LNCAP (cell line): ENCODE results near the gene GTF3C4.

Source experiments
- CTCF ChIP-seq: fragments of 450-650 bp; IDR thresholded peaks from 2 replicates; pipeline ENCODE4 v1.5.1; 2017; ENCODE audit warnings: mild to moderate bottlenecking

GTF3C4 gene

GRCh38 chr9:132739710-132740310 lies 69.5 kb downstream of the GTF3C4 start:
- TF ChIP-seq CTCF, result no peak

DNA sequence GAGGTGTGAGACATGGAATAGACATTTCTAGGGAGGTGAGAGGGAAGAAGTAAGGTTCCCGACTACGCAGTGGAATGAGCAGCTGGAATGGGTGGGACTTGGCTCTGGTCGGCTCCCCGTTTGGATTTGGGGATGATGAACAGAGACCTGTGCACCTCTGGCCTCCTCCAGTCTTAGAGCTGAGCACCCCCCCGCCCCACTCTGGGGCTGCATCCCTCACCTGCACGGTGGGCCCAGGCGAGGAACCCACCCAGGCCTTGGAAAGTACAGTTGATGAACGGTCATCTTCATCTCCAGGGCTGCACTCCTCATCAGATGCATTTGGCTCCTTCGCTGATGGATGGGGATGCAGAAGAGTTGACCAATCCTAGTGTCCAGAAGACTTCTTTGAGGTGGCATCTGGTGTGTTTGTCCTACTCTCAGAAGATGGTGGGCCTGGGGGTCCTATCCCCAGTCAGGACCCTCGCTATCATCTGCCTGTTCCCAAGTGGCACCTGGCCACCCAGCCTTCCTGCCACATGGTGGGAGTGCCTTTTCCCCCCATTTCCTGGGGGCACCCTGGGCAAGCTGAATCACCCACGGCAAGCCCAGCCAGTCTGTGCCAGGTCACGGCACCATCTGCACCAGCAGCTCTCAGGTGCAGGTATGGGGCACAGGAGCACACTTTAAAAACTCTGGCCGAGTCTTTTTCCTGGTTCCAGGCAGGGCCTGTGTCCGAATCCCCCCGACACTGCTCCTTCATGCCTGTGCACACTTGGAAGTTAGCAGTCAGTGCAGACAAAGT lies 70.5 kb downstream of the GTF3C4 start:
- no peak for TF ChIP-seq CTCF

- TF ChIP-seq CTCF, result no peak
These were observed 72.6 kb downstream of the GTF3C4 start for GRCh38 chr9:132742821-132743311.

DNA sequence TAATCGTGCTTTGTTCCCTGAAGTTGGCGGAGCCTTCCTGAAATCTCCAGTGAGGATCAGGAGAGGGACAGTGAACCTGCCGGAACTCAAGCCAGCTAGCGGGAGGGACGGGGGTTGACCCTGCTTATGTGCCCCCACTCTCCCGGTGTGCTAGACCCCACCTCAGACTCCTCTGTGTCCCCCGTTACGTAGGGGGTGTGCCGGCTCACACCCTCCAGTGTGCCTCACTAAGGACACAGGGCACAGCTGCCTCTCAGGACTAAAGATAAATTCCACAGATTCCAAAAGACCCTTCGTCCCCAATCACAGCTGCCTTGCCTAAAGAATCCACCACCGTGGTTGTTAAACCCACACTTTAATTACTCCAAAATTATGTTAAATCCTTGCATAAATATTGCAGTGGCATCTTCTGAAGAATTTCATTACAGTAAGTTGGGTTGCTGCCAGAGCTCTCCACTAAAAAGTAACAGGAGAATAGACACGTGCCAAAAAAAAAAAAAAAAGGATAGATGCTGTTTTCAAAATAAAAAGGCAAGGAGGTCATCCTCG lies 73.7 kb downstream of the GTF3C4 start:
- no peak for TF ChIP-seq CTCF
